NOMO-1 (cell line): ENCODE measurements around the gene RNF146.
"Not testable (repeated sequence)": the region's sequence is repeated elsewhere in the genome, so short reads cannot be mapped to it uniquely, and the experiment has no call there.

ENCODE experiments used
- DNase-seq, 2 experiments: peaks; one replicate each; lab custom pipeline; 2025; ENCODE audit not compliant: unreplicated experiment in 2 of 2; lab: John Stamatoyannopoulos, UW

The RNF146 gene

DNA sequence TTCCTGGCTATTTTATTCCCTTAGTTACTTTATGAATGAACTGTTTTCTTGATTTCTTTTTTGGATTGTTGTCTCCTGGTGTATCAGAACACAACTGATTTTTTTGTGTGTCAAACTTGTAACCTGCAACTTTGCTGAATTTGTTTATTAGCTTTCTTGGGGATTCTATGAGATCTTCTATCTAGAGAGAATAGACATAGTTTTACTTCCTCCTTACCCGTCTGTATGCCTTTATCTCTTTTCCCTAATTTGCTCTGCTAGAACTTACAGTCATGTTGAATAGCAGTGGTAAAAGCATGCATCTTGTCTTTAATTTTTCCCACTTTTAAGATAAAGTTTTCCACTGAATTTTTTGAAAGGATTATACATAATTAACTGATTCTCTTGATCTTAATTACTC is 13.2 kb downstream of the RNF146 start:
- DNase-seq = peak; percentile 9 to 45

DNA sequence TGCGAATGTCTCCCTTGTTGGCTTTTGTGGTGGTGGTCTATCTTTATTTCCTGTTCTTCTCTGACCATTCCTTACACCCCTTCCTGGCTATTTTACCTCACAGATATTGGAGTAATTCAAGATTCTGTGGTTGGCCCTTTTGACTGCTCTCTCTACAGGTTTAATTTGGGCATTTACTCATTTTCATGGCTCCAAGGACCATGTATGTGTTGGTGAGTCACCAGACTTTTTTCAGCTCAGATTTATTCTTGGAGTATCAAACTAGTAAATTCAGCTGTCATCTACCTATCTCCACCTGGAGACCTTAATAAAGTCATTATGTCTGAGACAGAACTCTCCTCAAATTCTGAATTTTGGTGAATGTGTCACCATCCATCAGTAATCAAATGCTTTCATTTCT is 15.5 kb downstream of the RNF146 start:
- no peak for DNase-seq

DNA sequence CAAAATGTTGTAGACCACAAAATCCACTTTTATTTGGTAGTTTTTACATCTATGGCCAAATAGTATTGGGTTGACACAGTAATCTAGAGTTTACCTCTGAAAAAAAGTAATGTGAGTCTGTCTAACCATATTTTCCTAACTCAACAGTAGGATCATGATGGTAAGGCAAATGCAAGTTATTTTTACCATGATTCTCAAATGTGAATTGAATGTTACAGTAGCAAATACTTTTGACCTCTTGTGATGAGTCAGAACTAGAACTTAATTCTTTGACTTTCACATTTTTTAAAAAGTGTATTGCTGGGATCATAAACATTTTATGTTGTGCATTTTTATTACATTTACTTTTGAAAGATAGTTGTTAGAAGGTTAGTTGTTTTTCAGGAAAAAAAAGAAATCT is 22.0 kb downstream of the RNF146 start:
- no peak for DNase-seq

DNA sequence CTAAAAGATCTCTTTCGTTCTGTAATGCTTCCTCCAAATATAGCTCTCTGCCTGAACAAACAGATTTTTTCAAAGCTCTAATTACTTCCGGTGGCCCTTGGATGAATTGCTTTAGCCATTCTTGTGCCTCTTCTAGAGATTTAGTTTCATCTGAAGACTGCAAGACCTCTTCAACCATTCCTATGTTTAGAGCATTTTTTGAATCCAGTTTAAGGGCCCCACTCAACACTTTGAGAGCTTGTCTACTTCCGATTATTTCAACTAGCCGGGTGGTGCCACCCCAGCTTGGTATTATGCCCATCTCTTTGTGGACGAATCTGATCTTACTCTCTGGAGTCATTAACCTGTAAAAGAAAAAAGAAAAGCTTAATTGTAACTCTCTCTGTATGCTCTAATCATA is 23.3 kb downstream of the RNF146 start:
- DNase-seq = peak; percentile 13 to 38

DNA sequence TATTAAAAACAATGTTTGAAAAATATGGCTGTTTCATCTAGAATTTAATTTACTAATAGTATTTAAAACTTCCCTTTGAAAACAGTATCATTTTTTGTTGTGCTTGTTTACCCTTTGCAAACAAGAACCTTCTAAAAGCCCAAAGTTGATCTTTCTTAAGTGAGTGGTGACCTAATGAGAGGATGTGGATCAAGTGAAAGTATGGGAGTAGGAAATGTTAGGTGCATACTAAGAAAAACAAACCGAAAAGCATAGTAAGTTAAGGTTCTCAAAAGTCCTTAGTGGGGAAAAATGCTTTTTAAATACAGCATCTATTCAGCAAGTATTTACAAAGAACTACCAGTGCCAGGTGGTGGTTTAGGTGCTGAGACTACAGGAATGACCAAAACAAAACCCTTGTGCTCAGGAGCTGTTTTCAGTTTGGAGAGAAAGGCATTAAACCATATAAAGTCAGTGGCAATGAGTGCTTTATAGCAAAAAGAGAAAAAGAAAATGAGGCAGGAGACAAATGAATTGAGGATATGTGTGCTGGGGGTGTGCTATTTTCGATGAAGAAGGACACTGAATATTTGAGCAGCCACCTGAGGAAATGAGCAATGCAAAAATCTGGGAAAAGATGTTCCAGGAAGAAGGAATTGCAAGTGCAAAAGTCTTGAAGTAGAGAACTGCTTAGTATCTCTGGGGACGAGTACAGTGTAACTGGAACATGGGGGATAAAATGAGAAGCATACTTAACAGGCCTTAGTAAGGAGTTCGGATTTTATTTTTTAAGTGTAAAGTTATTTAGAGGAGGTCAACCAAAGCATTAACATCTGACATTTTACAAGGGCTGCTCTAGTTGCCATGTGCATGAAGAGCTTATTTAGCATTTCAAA is 24.0 kb downstream of the RNF146 start:
- no peak for DNase-seq

DNA sequence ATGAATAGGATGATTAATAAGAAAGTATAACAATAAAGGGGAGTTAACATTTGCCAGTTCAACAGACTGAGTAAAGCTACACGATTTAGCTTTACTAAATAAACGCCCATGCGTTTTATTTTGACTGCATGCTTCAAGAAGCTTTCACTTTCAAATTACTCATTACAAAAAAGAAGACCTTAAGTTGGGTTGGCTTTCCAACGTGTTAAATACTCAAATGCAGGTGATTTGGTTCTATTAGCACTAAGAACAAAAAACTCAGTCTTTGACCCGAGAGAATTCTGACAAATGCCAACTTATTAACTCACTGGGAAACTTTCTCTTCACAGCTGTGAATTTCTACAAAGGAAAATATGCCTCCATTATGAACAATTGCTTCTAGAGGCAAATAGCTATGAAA is 24.8 kb downstream of the RNF146 start:
- DNase-seq = no peak

DNA sequence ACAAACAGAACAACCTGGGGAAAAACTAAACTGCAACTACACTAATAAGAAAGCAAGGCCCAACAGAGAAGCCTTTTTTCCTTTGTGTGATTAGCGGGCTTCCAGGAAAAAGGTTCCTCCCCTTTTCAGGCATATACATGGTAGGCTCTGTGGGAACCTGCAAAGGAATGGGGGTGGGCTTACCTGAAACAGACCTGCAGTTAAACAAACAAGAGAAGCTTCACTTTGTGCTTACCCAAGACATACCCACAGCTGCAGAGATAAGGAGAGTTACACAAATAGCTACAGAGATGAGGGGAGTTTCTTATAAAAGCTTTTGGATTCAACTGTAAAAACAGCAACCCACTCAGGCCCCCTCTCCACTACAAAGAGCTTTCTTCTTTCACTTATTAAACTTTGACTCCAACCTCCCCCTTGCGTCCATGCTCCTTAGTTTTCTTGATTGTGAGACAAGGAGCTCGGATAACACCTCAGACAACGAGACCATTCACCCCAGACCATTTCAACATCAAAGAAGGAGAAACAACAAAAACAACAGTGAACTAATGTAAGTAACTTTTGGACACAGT is 30.9 kb downstream of the RNF146 start:
- no peak for DNase-seq

DNA sequence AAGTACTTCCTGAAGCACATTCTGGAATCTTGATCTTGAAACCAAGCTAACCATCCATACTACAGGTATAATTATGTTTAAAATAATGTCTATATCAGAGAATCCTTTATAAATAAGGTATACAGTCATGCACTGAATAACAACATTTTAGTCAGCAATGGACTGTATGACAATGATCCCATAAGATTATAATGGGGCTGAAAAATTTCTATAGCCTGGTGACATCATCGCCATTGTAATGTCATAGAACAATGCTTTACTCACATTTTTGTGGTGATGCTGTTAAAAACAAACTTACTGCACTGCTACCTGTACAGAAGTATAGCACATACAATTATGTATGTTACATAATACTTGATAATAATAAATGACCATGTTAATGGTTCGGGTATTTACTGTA is 31.8 kb downstream of the RNF146 start:
- no peak for DNase-seq

DNA sequence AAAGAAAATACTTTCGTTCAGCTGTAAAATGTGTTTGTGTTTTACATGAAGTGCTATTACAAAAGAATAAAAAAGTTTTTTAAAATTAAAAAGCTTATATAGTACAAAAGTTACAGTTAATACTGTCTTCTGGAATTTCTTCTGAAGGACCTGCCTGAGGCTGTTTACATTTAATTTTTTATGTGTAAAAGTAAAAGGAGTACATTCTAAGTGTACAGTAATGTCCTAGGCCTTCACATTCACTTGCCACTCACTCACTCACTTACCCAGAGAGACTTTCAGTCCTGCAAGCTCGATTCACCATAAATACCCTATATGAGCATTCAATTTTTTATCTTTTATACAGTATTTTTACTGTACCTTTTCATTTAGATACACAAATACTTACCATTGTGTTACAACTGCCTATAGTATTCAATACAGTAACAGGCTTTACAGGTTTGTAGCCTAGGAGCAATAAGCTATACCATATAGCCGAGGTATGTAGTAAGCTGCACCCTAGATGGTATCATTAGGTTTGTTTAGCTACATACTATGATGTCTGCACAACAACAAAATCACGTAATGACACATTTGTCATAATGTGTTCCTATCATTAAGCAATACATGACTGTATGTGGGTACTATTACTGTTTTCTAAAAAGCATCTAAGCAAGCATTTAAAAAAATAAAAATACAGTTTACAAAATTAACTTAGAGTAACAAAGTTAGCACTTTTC is 33.0 kb downstream of the RNF146 start:
- no peak for DNase-seq

DNA sequence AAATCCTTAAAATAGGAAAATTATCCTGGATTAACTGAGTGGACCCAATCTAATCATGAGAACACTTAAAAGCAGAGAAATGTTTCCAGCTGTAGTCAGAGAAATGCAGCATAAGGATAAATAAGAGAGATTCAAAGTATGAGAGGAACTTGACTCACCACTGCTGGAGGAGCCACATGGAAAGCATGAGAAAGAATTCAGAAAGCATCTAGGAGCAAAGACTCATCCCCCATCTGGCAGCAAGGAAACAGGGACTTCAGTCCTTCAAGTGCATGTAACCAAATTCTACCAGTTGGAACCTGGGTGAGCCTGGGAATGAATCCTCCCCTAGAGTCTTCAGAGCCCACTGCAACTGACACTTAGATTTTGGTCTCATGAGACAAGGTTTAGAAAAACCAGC is 33.7 kb downstream of the RNF146 start:
- DNase-seq = no peak

DNA sequence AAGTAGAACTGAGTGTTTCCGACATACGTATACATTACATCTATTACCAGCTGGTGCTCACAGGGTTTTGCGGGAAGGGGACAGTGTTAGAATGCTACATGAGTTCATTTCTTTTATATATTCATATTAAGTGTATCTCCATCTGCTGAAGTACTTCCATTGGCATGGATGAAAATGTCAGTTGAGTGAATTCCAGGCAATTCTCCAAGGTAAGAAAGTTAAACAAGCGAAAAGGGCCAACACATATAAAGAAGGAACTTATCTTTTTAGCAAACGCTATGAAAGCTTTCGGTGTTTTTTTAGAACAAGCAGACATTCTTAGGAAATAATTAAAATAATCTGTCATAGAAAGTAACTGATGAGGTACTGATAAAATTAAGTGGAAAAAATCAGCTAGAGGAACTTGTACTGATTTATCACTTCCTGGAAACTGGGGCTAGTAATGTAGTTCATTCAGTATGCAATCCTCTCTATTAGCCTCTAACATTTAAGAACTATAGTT is 34.6 kb downstream of the RNF146 start:
- no peak for DNase-seq

DNA sequence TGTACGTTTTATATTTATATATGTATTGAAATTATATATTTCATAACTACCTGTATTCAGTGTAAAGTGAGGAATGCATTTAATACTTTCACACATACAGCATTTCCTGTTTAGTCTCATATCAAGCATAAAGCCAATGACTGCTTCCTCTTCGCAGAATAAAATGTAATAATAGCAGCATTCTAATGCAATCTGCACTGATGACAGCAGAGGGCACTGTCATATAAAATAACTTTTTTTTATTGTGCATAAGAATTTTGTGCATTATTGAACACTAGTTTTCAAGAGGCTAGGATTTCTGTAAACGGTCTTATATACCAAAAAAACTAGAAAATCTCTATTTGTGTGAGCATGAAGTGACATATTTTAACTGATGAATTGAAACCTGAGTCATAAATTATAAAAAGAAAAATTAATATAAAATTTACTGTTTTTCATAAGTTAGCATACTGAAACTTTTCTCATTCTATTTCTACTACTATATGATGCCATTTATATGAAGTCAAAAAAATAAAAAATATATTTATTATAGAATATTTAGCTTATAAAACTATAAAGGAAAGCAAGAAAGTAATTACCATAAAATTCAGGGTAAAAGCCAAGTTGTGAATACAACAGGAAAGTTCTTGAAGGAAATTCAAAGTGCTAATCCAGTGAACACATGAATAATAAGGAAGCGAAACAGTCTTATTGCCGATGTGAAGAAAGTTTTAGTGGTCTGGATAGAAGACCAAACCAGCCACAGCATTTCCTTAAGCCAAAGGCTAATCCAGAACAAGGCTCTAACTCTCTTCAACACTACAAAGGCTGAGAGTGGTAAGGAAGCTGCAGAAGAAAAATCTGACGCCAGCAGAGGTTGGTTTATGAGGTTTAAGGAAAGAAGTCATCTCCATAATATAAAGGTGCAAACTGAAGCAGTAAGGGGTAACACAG is 36.3 kb downstream of the RNF146 start:
- peak; percentile 74 to 89 for DNase-seq

DNA sequence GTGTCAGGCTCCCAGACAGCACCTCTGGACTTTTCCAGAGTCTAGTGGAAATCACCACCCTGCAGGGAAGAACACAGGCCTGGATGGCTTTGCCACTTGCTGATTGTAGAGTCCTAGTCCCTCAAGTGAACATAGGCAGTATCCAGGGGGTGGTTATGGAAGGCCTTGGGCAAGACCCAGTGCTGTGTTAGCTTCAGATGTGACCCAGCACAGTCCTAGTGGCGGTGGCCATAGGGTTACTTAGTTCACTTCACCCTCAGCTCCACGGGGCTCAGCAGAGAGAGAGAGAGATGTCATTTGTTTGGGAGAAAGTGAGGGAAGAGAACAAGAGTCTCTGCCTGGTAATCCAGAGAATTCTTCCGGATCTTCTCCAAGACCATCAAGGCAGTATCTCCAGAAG is 37.3 kb downstream of the RNF146 start:
- no peak for DNase-seq

DNA sequence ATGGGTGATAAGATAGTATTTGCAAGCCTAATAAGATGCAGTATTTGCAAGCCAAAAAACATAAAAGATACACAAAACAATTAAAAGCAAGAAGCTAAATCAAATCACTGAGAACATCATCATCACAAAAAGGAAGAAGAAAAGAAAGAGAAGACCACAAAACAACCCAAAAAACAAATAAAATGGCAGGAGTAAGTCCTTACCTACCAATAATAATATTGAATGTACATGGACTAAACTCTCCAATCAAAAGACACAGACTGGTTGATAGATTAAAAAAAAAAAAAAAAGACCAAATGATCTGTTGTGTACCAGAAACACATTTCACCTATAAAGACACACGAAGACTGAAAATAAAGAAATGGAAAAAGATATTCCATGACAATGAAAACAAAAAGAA is 39.1 kb downstream of the RNF146 start:
- no peak for DNase-seq

DNA sequence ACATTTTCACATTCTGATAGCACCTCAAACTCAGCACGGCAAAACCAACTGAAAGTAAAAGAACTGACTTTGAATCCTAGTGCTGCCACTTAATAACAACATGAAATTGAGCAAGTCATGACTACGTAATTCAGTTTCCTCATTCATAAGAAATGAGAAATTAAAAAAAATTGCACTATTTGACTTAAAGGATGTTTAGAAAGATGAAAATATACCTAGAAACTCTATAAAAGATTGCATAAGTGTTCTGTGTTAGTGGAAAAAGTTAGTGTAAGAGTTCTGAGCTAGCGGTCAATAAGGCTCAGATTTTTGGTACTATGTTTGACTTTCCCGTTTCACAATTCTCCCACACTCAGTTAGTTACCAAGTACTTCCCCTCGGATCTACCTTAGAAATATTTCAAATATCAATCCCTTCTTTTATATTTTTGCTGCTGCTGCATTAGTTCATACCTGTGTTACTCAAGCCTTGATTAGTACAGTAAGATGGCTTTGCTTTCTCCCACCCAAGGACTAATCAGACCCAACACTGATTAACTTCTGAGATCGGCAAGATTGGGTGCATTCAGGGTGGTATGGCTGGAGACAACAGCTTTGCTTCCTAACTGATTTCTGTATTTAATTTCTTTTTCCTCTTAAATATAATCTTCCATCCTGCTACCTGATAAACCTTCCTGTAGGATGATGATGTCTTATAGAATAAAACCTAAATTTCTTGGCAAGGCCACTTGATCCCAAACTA is 50.9 kb downstream of the RNF146 start:
- peak; percentile 37 to 82 for DNase-seq

DNA sequence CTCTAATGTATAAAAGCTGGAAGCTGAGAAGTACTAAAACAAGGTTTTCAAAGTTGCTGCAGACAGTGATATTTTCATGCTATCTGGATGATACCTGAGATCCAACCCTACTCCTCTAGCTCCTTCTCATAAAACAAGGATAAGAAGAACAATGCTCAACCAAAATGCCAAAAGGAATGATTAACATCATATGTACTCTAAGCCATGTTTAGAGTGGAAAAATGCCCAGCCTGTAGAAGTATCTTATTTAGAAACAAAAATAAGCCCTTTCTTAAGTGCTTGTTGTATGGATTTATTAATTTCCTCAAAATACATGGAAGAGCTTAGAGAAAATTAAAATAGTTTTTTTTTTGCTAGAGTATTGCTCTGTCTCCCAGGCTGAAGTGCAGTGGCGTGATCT is 53.0 kb downstream of the RNF146 start:
- no peak for DNase-seq

DNA sequence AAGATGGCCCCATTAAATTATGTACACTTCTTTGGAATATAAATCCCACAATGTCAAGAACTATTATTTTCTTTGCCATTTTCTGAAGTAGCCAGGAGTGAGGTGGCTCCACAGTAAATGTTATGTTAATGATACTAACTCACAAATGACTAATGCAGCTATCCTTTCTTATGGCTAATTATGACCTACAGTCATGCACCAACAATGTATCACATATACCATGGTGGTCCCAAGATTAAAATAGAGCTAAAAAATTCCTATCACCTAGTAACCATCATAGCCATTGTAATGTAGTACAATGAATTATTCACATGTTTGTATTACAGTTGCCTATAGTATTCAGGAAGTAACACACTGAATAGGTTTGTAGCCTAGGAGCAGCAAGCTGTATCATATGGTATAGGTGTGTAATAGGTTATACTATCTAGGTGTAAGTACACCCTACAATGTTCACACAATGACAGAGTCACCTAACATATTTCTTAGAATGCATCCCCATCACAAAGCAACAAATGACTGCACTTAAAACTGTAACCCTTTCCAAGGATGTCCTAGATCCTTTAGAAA is 61.5 kb downstream of the RNF146 start:
- DNase-seq = no peak

DNA sequence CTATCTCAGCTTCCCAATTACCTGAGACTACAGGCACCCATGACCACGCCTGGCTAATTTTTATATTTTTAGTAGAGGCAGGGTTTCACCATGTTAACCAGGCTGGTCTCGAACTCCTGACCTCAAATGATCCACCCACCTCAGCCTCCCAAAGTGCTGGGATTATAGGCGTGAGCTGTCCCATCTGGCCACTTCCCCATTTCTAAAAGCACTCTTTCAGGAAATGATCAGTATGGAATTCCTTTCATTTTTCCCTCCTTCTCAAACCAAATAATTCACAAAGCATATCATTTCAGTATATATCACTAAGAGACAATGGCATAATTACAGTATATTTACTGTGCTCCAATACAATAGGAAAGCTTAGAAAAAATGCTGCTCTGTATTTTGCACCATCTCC is 64.6 kb downstream of the RNF146 start:
- not testable (repeated sequence) for DNase-seq

DNA sequence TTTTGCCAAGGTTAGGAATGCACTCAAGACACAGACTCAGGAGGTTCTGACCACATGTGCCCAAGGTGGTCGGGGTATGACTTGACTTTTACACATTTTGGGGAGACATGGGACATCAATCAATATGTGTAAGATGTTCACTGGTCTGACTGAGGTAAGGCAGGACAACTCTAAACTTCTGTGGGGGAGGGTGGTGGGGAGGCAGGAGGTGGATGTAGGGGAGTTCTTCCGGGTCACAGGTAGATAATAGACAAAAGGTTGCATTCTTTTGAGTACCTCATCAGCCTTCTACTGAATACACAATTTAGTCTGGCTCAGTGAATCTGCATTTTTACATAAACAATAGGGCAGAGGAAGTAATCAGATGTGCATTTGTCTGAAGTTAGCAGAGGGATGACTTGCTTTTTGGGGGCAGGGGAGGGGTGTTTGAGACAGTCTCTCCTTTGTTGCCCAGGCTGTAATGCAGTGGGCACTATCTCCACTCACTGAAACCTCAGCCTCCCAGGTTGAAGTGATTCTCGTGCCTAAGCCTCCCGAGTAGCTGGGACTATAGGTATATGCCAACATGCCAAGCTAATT is 65.8 kb downstream of the RNF146 start:
- DNase-seq = peak in 1 of 2 experiments; percentile 6
